Endothelial cell (in vitro differentiated cells): Measurements from ENCODE around the gene LRRIQ1. TPM values are rescaled to one million over a fixed set of nuclear protein-coding genes. Genes with fewer than 3 reads are reported as not detected.
A peak's percentile ranks its signal among the peaks of the same experiment; 100 is the strongest.

Experiments
- DNase-seq: peaks from one replicate; pipeline ENCODE4 v3.0.0; 2021; ENCODE audit warnings: low spot score
- H3K27ac Mint-ChIP-seq: one replicate; pipeline ENCODE4 v1.8.0; 2021; ENCODE audit warnings: mixed read lengths, inconsistent platforms; ENCODE audit not compliant: unreplicated experiment
- H3K27me3 Mint-ChIP-seq: one replicate; pipeline ENCODE4 v1.8.0; 2021; ENCODE audit warnings: mild to moderate bottlenecking, moderate library complexity, mixed read lengths, inconsistent platforms; ENCODE audit not compliant: unreplicated experiment
- H3K36me3 Mint-ChIP-seq: one replicate; pipeline ENCODE4 v1.8.0; 2021; ENCODE audit warnings: mild to moderate bottlenecking, low read depth, mixed read lengths, inconsistent platforms; ENCODE audit not compliant: unreplicated experiment
- H3K4me1 Mint-ChIP-seq: one replicate; pipeline ENCODE4 v1.8.0; 2021; ENCODE audit warnings: mild to moderate bottlenecking, mixed read lengths, inconsistent platforms; ENCODE audit not compliant: unreplicated experiment
- H3K4me3 Mint-ChIP-seq: one replicate; pipeline ENCODE4 v1.8.0; 2021; ENCODE audit warnings: mild to moderate bottlenecking, mixed read lengths, inconsistent platforms; ENCODE audit not compliant: unreplicated experiment
- H3K9me3 Mint-ChIP-seq: one replicate; pipeline ENCODE4 v1.8.0; 2021; ENCODE audit warnings: mixed read lengths, inconsistent platforms; ENCODE audit not compliant: unreplicated experiment
- total RNA-seq: library from RNA; stranded (reverse); fragmentation: NEBNext Ultra II Directional; extraction: Animal tissue kit (Norgen Biotek cat#: 25700); gene quantifications from one replicate; pipeline ENCODE4 v1.2.1, GENCODE V29; 2021; ENCODE audit not compliant: unreplicated experiment
- TF ChIP-seq, protein P1 (sequence below): fragments of 200-600 bp; sonication (generic); IDR thresholded peaks from one replicate; pipeline ENCODE4 v1.5.0; 2021; ENCODE audit warnings: antibody characterized with exemption; ENCODE audit not compliant: unreplicated experiment

Gene LRRIQ1
- total RNA-seq, 1 donor from 2014 or later = 1.1 TPM

- TF ChIP-seq, protein P1, sequence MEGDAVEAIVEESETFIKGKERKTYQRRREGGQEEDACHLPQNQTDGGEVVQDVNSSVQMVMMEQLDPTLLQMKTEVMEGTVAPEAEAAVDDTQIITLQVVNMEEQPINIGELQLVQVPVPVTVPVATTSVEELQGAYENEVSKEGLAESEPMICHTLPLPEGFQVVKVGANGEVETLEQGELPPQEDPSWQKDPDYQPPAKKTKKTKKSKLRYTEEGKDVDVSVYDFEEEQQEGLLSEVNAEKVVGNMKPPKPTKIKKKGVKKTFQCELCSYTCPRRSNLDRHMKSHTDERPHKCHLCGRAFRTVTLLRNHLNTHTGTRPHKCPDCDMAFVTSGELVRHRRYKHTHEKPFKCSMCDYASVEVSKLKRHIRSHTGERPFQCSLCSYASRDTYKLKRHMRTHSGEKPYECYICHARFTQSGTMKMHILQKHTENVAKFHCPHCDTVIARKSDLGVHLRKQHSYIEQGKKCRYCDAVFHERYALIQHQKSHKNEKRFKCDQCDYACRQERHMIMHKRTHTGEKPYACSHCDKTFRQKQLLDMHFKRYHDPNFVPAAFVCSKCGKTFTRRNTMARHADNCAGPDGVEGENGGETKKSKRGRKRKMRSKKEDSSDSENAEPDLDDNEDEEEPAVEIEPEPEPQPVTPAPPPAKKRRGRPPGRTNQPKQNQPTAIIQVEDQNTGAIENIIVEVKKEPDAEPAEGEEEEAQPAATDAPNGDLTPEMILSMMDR = no peak
- Mint-ChIP-seq H3K27me3 (no peaks in the 10 kb centered on the region), H3K9me3 (no peaks in the 10 kb centered on the region), H3K4me1 (no peaks in the 10 kb centered on the region), H3K4me3 (no peak overlapping the region), H3K27ac (no peak overlapping the region), H3K36me3 (no peaks in the 10 kb centered on the region)
- DNase-seq = no peak
Observed at GRCh38 chr12:85018098-85018497, 18.1 kb upstream of the LRRIQ1 start.

- no peaks in the 10 kb centered on the region for H3K4me1 Mint-ChIP-seq
- no peak overlapping the region for H3K27ac Mint-ChIP-seq
- no peak overlapping the region for H3K4me3 Mint-ChIP-seq
- DNase-seq = no peak
- H3K9me3 Mint-ChIP-seq = no peaks in the 10 kb centered on the region
- H3K36me3 Mint-ChIP-seq = no peaks in the 10 kb centered on the region
- TF ChIP-seq, protein P1 = peak; percentile 89
- no peaks in the 10 kb centered on the region for H3K27me3 Mint-ChIP-seq
Observed at GRCh38 chr12:85029456-85029855, 6.7 kb upstream of the LRRIQ1 start.

GRCh38 chr12:85036733-85037132 is 582 bp downstream of the LRRIQ1 start:
- Mint-ChIP-seq H3K27ac (peak overlapping the region; percentile 97), H3K4me1 (no peaks in the 10 kb centered on the region), H3K36me3 (no peaks in the 10 kb centered on the region), H3K9me3 (no peaks in the 10 kb centered on the region), H3K4me3 (peak overlapping the region; percentile 94), H3K27me3 (peaks cover 2% of the 10 kb centered on the region)
- TF ChIP-seq, protein P1 = no peak
- no peak for DNase-seq

DNA sequence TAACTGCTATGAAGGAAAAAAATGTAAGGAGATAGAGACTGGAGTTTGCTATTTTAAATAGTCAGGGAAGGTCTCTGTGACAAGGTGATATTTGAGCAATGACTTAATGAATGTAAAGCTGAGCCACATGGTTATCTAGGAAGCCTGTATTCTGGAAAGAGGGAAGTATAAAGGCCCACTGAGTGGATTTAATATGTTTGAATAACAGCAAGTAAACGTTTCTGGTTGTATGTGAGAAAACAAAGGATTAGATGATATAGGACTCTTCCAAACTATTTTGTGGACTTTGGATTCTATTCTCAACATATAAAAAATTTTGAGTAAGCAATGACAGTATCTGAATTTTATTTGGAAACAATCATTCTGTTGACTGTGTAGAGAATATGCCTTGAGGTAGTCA is 5.2 kb downstream of the LRRIQ1 start:
- H3K4me1 Mint-ChIP-seq = no peaks in the 10 kb centered on the region
- H3K9me3 Mint-ChIP-seq = no peaks in the 10 kb centered on the region
- no peak overlapping the region for H3K4me3 Mint-ChIP-seq
- no peak for DNase-seq
- H3K27me3 Mint-ChIP-seq = peaks cover 2% of the 10 kb centered on the region
- no peak overlapping the region for H3K27ac Mint-ChIP-seq
- TF ChIP-seq, protein P1 = no peak
- no peaks in the 10 kb centered on the region for H3K36me3 Mint-ChIP-seq

DNA sequence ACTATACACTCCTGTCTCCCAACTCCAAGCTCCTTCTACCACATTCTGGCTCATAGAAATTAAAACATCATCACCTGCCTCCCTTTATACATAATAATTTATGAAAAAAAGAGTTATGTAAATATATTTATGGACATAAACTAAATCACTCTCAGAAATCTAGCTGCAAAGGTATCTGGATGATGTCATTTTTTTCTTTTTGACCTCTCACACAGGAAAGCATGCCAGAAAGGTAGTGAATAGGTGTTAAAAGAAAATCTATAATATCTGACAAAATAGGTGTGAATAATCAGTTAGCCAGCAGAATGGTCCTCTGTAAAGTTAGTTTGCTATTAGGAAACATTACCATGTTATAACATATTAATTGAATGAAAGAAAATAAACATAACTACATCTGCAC is 7.7 kb downstream of the LRRIQ1 start:
- Mint-ChIP-seq H3K27me3 (no peaks in the 10 kb centered on the region), H3K4me1 (no peaks in the 10 kb centered on the region), H3K27ac (no peak overlapping the region), H3K4me3 (no peak overlapping the region), H3K9me3 (no peaks in the 10 kb centered on the region), H3K36me3 (no peaks in the 10 kb centered on the region)
- TF ChIP-seq, protein P1 = no peak
- DNase-seq = no peak
